Panc1 (cell line): Measurements from ENCODE around the gene COL4A1. TPM values are rescaled to one million over a fixed set of nuclear protein-coding genes. Genes with fewer than 3 reads are reported as not detected.

Source experiments
- ATAC-seq: fragments of 200-7000 bp; cut with Tn5 transposase; 2 replicates; pipeline ENCODE4 v1.9.1; 2020; ENCODE audit warnings: mild to moderate bottlenecking, moderate library complexity
- BruUV-seq: library from RNA; stranded (reverse); fragments of 400-500 nt; replicated peaks from 2 replicates; lab custom pipeline; 2021; lab: Mats Ljungman, UMichigan
- CTCF ChIA-PET: fragments of 300-600 bp; sonication (Branson Sonifier 250); formaldehyde crosslinking; loops from one replicate; lab custom pipeline; 2022; ENCODE audit warnings: antibody characterized with exemption; lab: Charles Lee
- POLR2A ChIA-PET: fragments of 300-600 bp; sonication (Branson Sonifier 250); formaldehyde crosslinking; loops from one replicate; lab custom pipeline; 2022; ENCODE audit warnings: antibody characterized with exemption; lab: Charles Lee
- DNase-seq: peaks from one replicate; pipeline ENCODE4 v3.0.0-alpha.2; 2010; ENCODE audit warnings: low read depth, low spot score
- H3K27ac ChIP-seq: 2 replicates; pipeline ENCODE4 v1.5.1; 2011; ENCODE audit warnings: mild to moderate bottlenecking, low read length, inconsistent platforms
- H3K27me3 ChIP-seq: fragments of 200-500 bp; sonication (Bioruptor generic); 2 replicates; pipeline ENCODE4 v1.6.0; 2014; ENCODE audit warnings: low read length, inconsistent platforms; ENCODE audit not compliant: control insufficient read depth, insufficient read depth
- H3K36me3 ChIP-seq: fragments of 200-500 bp; sonication (Bioruptor generic); 2 replicates; pipeline ENCODE4 v1.5.1; 2014; ENCODE audit warnings: inconsistent platforms, mild to moderate bottlenecking, low read length, moderate library complexity; ENCODE audit not compliant: control insufficient read depth, insufficient read depth
- H3K4me1 ChIP-seq: 2 replicates; pipeline ENCODE4 v1.5.1; 2011; ENCODE audit warnings: inconsistent platforms, mild to moderate bottlenecking, low read length, moderate library complexity; ENCODE audit not compliant: control insufficient read depth, insufficient read depth
- H3K4me3 ChIP-seq, 2 experiments: 2 replicates each; pipeline ENCODE4 v1.5.1; 2011 to 2012; ENCODE audit warnings: low read depth in 2 of 2, low read length in 2 of 2, mild to moderate bottlenecking in 2 of 2, inconsistent platforms in 1 of 2, moderate library complexity in 1 of 2
- H3K9me3 ChIP-seq: fragments of 200-500 bp; sonication (Bioruptor generic); 2 replicates; pipeline ENCODE4 v1.5.1; 2014; ENCODE audit warnings: low read depth, mild to moderate bottlenecking, inconsistent platforms, low read length, moderate library complexity; ENCODE audit not compliant: control insufficient read depth, insufficient read depth
- POLR2AphosphoS5 ChIP-seq: IDR thresholded peaks from 2 replicates; pipeline ENCODE4 v1.6.1; 2012; ENCODE audit warnings: mild to moderate bottlenecking, low read depth, low read length, moderate library complexity
- SIN3A ChIP-seq: IDR thresholded peaks from 2 replicates; pipeline ENCODE4 v1.6.1; 2012; ENCODE audit warnings: low read depth, mild to moderate bottlenecking, low read length, moderate library complexity, borderline replicate concordance; ENCODE audit not compliant: insufficient read depth
- TCF7L2 ChIP-seq: IDR thresholded peaks from 2 replicates; pipeline ENCODE4 v1.6.1; 2011; ENCODE audit warnings: mild to moderate bottlenecking, low read depth, low read length, inconsistent platforms
- in situ Hi-C: cut with HindIII; loops from 2 replicates; pipeline ENCODE4 v1.10.0; 2016; ENCODE audit warnings: low sequenced_read_pairs, low pct_unique_long_range_greater_than_20kb
- intact Hi-C: fragments of 100-400 bp; cut with micrococcal nuclease; formaldehyde crosslinking; loops from one replicate; pipeline ENCODE4 v1.10.0; 2022; ENCODE audit not compliant: unreplicated experiment
- total RNA-seq: library from RNA; stranded (reverse); gene quantifications from one replicate; pipeline ENCODE4 v1.2.1, GENCODE V29; 2021; ENCODE audit not compliant: unreplicated experiment
- TF ChIP-seq, protein P1 (sequence below): fragments of 450-650 bp; IDR thresholded peaks from 2 replicates; pipeline ENCODE4 v1.5.1; 2017; ENCODE audit warnings: mild to moderate bottlenecking
- TF ChIP-seq, protein P2 (sequence below), 2 experiments: IDR thresholded peaks; 2 replicates each; pipeline ENCODE4 v1.6.1; 2011 to 2012; ENCODE audit warnings: low read depth in 2 of 2, control low read depth in 1 of 2, low read length in 1 of 2, mild to moderate bottlenecking in 1 of 2, moderate library complexity in 1 of 2; ENCODE audit not compliant: insufficient read depth in 1 of 2

The COL4A1 gene
- total RNA-seq, 1 experiment from 2014 or later = 1.1 TPM

DNA sequence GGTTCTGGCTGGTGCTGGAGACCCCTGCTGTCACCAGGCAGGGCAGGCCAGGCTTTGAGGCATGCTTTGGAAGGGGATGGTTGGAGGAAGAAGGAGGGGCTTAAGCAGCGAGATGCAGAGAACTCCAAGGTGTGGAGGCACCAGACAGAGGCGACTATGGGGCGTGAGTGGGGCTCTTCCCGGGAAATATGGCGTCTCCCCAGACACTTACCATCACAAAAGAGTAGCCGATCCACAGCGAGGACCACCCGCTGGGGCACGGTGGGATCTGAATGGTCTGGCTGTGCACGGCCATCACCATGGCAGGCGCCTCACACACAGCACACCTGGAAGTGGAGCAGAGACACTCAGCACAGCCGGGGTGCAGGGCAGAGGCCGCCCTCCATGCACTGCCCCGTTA lies 151.9 kb downstream of the COL4A1 start:
- intact Hi-C loops = no loop called here
- ChIA-PET POLR2A (no interaction called here), CTCF (no interaction called here)
- Histone ChIP-seq H3K27ac (no peak overlapping the region), H3K4me3 (no peak overlapping the region), H3K4me1 (no peaks in the 10 kb centered on the region), H3K9me3 (no peaks in the 10 kb centered on the region), H3K36me3 (no peaks in the 10 kb centered on the region), H3K27me3 (no peaks in the 10 kb centered on the region)
- DNase-seq = no peak
- in situ Hi-C loops = no loop called here
- ATAC-seq = no peak
- BruUV-seq = no TSS peak
- TF ChIP-seq, protein P1, sequence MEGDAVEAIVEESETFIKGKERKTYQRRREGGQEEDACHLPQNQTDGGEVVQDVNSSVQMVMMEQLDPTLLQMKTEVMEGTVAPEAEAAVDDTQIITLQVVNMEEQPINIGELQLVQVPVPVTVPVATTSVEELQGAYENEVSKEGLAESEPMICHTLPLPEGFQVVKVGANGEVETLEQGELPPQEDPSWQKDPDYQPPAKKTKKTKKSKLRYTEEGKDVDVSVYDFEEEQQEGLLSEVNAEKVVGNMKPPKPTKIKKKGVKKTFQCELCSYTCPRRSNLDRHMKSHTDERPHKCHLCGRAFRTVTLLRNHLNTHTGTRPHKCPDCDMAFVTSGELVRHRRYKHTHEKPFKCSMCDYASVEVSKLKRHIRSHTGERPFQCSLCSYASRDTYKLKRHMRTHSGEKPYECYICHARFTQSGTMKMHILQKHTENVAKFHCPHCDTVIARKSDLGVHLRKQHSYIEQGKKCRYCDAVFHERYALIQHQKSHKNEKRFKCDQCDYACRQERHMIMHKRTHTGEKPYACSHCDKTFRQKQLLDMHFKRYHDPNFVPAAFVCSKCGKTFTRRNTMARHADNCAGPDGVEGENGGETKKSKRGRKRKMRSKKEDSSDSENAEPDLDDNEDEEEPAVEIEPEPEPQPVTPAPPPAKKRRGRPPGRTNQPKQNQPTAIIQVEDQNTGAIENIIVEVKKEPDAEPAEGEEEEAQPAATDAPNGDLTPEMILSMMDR = no peak
- no peak for TF ChIP-seq SIN3A
- no peak for TF ChIP-seq POLR2AphosphoS5
- TF ChIP-seq, protein P2, sequence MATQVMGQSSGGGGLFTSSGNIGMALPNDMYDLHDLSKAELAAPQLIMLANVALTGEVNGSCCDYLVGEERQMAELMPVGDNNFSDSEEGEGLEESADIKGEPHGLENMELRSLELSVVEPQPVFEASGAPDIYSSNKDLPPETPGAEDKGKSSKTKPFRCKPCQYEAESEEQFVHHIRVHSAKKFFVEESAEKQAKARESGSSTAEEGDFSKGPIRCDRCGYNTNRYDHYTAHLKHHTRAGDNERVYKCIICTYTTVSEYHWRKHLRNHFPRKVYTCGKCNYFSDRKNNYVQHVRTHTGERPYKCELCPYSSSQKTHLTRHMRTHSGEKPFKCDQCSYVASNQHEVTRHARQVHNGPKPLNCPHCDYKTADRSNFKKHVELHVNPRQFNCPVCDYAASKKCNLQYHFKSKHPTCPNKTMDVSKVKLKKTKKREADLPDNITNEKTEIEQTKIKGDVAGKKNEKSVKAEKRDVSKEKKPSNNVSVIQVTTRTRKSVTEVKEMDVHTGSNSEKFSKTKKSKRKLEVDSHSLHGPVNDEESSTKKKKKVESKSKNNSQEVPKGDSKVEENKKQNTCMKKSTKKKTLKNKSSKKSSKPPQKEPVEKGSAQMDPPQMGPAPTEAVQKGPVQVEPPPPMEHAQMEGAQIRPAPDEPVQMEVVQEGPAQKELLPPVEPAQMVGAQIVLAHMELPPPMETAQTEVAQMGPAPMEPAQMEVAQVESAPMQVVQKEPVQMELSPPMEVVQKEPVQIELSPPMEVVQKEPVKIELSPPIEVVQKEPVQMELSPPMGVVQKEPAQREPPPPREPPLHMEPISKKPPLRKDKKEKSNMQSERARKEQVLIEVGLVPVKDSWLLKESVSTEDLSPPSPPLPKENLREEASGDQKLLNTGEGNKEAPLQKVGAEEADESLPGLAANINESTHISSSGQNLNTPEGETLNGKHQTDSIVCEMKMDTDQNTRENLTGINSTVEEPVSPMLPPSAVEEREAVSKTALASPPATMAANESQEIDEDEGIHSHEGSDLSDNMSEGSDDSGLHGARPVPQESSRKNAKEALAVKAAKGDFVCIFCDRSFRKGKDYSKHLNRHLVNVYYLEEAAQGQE (IDR thresholded peaks at IDR 0.05; ENCODE audit: insufficient read depth in 1 of 2, low read depth in 2 of 2, low read length in 1 of 2) = no peak
- TF ChIP-seq TCF7L2 = no peak

DNA sequence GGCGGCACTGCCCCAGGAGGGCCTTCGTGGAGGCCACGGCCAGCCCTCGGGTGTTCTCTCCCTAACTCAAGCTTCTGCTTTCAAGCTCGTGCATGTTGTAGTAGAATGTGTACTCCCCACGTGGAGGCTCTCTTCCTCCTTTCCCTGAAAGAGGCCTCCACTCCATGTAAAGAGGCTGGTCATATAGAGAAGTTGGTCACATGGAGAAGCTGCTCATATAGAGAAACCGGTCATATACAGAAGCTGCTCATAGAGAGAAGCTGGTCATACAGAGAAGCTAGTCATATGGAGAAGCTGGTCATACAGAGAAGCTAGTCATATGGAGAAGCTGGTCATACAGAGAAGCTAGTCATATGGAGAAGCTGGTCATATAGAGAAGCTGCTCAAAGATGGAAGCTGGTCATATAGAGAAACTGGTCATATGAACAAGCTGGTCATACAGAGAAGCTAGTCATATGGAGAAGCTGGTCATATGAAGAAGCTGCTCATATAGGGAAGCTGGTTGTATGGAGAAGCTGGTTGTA lies 152.5 kb downstream of the COL4A1 start:
- no TSS peak for BruUV-seq
- no peaks in the 10 kb centered on the region for H3K36me3 ChIP-seq
- CTCF ChIA-PET = no interaction called here
- in situ Hi-C loops (no loop called here), intact Hi-C loops (no loop called here)
- POLR2A ChIA-PET = no interaction called here
- no peaks in the 10 kb centered on the region for H3K9me3 ChIP-seq
- H3K27me3 ChIP-seq = no peaks in the 10 kb centered on the region
- H3K4me3 ChIP-seq = no peak overlapping the region
- no peaks in the 10 kb centered on the region for H3K4me1 ChIP-seq
- no peak for TF ChIP-seq POLR2AphosphoS5
- TF ChIP-seq, protein P2 (IDR thresholded peaks at IDR 0.05; ENCODE audit: insufficient read depth in 1 of 2, low read depth in 2 of 2, low read length in 1 of 2) = no peak
- TF ChIP-seq TCF7L2 = no peak
- TF ChIP-seq, protein P1 = no peak
- no peak for TF ChIP-seq SIN3A
- DNase-seq = no peak
- ATAC-seq = no peak
- no peak overlapping the region for H3K27ac ChIP-seq
